Chondrocyte (in vitro differentiated cells): Measurements from ENCODE around the gene RFC2. TPM values are rescaled to one million over a fixed set of nuclear protein-coding genes. Genes with fewer than 3 reads are reported as not detected.
"Not testable (repeated sequence)": the region's sequence is repeated elsewhere in the genome, so short reads cannot be mapped to it uniquely, and the experiment has no call there.

Experiments used
- DNase-seq: peaks from one replicate; pipeline ENCODE4 v3.0.0; 2021; ENCODE audit warnings: mixed read lengths, low spot score
- H3K27ac Mint-ChIP-seq: one replicate; pipeline ENCODE4 v1.8.0; 2021; ENCODE audit warnings: mild to moderate bottlenecking, moderate library complexity, mixed read lengths; ENCODE audit not compliant: unreplicated experiment
- H3K27me3 Mint-ChIP-seq: 2 replicates; pipeline ENCODE4 v1.8.0; 2021; ENCODE audit warnings: low read depth, mixed read lengths
- H3K36me3 Mint-ChIP-seq: 2 replicates; pipeline ENCODE4 v1.8.0; 2021; ENCODE audit warnings: low read depth, mixed read lengths
- H3K4me1 Mint-ChIP-seq: 2 replicates; pipeline ENCODE4 v1.8.0; 2021; ENCODE audit warnings: low read depth, mild to moderate bottlenecking, mixed read lengths
- H3K4me3 Mint-ChIP-seq: one replicate; pipeline ENCODE4 v1.8.0; 2021; ENCODE audit warnings: mild to moderate bottlenecking, moderate library complexity, mixed read lengths; ENCODE audit not compliant: unreplicated experiment
- H3K9me3 Mint-ChIP-seq: 2 replicates; pipeline ENCODE4 v1.8.0; 2021; ENCODE audit warnings: low read depth, mixed read lengths
- total RNA-seq: library from RNA; stranded (reverse); gene quantifications from 3 replicates; pipeline ENCODE4 v1.2.1, GENCODE V29; 2021
- TF ChIP-seq, protein P1 (sequence below): fragments of 200-600 bp; sonication (generic); IDR thresholded peaks from 2 replicates; pipeline ENCODE4 v1.5.0; 2021; ENCODE audit warnings: antibody characterized with exemption, mild to moderate bottlenecking, moderate library complexity

The RFC2 gene
- total RNA-seq, 1 donor from 2014 or later: 11.0 TPM

DNA sequence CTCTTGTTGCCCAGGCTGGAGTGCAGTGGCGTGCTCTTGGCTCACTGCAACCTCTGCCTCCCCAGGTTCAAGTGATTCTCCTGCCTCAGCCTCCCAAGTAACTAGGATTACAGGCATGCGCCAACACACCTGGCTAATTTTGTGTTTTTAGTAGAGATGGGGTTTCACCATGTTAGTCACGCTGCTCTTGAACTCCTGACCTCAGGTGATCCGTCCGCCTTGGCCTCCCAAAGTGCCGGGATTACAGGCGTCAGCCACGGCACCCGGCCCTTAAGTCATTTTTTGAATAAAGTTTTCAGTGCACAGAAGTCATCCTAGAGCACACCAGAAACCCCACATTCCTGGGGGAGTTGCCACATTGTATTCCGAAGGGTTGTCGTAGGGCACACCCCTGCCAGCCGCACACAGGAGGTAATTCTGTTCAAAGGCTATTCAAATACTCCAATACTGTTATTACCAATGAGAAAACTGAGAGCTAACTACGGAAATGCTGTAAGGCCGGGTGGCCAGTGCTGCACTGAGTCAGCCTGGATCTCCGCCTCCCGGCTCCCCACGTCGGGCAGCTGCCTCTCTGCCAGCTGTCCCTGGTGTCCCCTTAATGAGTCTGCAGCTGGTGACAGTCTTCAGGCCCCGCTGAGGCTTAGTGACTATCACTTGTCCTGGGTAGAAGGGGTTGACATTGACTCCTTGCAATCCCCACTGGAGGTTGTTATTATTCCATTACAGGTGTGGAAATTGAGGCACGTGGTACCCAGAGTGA lies 8.6 kb upstream of the RFC2 start:
- no peaks in the 10 kb centered on the region for H3K9me3 Mint-ChIP-seq
- H3K4me3 Mint-ChIP-seq: no peak overlapping the region
- H3K27ac Mint-ChIP-seq: no peak overlapping the region
- no peaks in the 10 kb centered on the region for H3K27me3 Mint-ChIP-seq
- H3K4me1 Mint-ChIP-seq: no peaks in the 10 kb centered on the region
- H3K36me3 Mint-ChIP-seq: no peaks in the 10 kb centered on the region
- TF ChIP-seq, protein P1, sequence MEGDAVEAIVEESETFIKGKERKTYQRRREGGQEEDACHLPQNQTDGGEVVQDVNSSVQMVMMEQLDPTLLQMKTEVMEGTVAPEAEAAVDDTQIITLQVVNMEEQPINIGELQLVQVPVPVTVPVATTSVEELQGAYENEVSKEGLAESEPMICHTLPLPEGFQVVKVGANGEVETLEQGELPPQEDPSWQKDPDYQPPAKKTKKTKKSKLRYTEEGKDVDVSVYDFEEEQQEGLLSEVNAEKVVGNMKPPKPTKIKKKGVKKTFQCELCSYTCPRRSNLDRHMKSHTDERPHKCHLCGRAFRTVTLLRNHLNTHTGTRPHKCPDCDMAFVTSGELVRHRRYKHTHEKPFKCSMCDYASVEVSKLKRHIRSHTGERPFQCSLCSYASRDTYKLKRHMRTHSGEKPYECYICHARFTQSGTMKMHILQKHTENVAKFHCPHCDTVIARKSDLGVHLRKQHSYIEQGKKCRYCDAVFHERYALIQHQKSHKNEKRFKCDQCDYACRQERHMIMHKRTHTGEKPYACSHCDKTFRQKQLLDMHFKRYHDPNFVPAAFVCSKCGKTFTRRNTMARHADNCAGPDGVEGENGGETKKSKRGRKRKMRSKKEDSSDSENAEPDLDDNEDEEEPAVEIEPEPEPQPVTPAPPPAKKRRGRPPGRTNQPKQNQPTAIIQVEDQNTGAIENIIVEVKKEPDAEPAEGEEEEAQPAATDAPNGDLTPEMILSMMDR: no peak
- no peak for DNase-seq

DNA sequence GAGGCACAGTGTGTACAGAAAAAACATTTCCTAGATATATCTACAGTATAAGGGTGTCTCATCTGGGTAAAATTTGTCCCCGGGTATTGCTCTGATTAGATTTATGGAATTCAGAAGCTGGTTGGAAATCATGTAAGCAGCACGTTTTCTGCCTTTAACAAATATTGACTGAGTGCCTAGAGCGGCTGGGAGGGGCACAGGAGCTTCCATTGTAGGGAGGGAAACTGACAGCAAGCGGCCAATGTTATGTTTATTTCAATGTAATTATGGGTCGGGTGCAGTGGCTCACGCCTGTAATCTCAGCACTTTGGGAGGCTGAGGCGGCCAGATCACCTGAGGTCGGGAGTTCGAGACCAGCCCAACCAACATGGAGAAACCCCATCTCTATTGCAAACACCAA lies 4.4 kb upstream of the RFC2 start:
- no peak for DNase-seq
- no peaks in the 10 kb centered on the region for H3K27me3 Mint-ChIP-seq
- H3K4me1 Mint-ChIP-seq: peaks cover 22% of the 10 kb centered on the region
- H3K27ac Mint-ChIP-seq: no peak overlapping the region
- H3K36me3 Mint-ChIP-seq: no peaks in the 10 kb centered on the region
- H3K9me3 Mint-ChIP-seq: no peaks in the 10 kb centered on the region
- H3K4me3 Mint-ChIP-seq: no peak overlapping the region
- TF ChIP-seq, protein P1: no peak

DNA sequence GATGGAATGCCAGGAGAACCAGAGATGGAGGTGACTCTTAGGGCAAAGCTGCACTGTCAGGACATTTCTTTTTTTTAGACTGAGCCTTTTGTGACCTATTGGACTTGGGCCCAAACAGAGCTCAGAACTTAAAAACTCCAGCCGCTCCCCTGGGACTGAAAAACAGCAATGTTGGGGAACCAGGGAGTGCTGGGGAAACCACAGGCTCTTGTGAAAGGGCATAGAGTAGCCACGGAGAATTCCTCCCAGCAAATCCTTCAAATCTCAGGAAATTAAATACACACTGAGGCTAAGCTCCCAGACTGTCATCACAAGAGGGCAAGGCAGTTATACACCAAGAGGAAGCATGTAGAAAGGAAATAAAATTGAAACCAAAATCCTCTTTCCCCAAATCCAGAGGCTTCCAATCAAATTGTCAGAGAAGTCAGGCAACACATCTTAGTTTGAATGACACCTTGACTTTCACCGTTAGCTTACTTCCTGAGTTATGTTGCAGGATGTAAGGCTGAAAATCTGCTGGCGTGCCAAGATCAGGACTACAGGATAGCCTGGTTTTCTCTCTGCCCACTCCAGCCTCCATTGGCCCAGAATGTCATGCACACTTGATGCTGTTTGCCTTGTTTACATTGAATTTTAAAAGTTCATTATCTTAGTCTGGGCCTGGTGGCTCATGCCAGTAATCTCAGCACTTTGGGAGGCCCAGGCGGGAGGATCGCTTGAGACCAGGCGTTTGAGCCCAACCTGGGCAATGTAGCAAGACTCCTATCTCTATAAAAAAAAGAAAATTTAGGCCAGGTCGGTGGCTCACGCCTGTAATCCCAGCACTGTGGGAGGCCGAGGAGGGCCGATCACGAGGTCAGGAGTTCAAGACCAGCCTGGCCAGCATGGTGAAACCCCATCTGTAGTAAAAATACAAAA lies 2.6 kb upstream of the RFC2 start:
- DNase-seq: no peak
- TF ChIP-seq, protein P1: no peak
- no peaks in the 10 kb centered on the region for H3K27me3 Mint-ChIP-seq
- no peaks in the 10 kb centered on the region for H3K9me3 Mint-ChIP-seq
- H3K27ac Mint-ChIP-seq: peak overlapping the region; percentile 95
- H3K4me1 Mint-ChIP-seq: peaks cover 30% of the 10 kb centered on the region
- H3K4me3 Mint-ChIP-seq: peak overlapping the region; percentile 27
- H3K36me3 Mint-ChIP-seq: peaks cover 2% of the 10 kb centered on the region

DNA sequence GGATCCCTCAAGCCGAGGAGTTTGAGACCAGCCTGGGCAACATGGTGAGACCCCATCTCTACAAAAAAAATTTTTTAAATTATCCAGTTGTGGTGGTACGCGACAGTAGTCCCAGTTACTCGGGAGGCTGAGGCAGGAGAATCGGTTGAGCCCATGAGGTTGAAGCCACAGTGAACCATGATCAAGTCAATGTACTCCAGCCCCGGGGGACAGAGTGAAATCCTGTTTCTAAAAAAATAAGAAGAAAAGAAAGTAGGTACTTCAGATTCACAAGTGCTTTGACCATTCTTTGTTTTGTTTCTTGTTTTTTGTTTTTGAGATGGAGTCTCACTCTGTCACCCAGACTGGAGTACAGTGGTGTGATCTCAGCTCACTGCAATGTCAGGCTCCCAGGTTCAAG lies 1.3 kb upstream of the RFC2 start:
- Mint-ChIP-seq H3K4me3 (peak overlapping the region; percentile 38), H3K4me1 (peaks cover 30% of the 10 kb centered on the region)
- H3K9me3 Mint-ChIP-seq, H3K27ac Mint-ChIP-seq, H3K36me3 Mint-ChIP-seq, DNase-seq, H3K27me3 Mint-ChIP-seq: not testable (repeated sequence)

DNA sequence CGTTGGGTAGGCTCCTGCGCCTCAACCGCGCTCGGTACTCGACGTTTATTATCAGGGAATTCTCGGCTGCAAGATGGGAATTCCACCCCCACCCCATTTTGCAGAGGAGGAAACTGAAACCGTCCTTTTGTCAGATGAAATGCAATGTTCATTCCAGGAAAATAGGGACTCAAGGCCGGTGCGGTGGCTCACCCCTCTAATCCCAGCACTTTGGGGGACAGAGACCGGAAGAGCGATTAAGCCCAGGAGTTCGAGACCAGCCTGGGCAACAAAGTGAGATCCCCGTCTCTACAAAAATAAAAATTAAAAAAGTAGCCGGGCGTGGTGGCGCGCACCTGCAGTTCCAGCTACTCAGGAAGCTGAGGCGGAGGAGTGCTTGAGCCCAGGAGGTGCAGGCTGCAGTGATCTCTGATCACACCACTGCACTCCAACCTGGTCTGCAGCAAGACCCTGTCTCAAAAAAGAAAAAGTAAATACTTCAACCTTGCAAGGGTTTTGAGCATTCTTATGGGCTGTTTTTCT lies 720 bp upstream of the RFC2 start:
- TF ChIP-seq, protein P1: no peak
- no peaks in the 10 kb centered on the region for H3K9me3 Mint-ChIP-seq
- peak overlapping the region; percentile 98 for H3K27ac Mint-ChIP-seq
- no peaks in the 10 kb centered on the region for H3K27me3 Mint-ChIP-seq
- H3K4me3 Mint-ChIP-seq: peak overlapping the region; percentile 91
- peaks cover 9% of the 10 kb centered on the region for H3K36me3 Mint-ChIP-seq
- peaks cover 30% of the 10 kb centered on the region for H3K4me1 Mint-ChIP-seq
- DNase-seq: no peak
